Stimulated activated CD4-positive, alpha-beta T cell treated with anti-CD3 and anti-CD28 coated beads, Interleukin-15, amount 100 ng/mL, for 48 hours (primary cell): ENCODE results near the gene CPNE1.
"Not testable (repeated sequence)": the region's sequence is repeated elsewhere in the genome, so short reads cannot be mapped to it uniquely, and the experiment has no call there.

ENCODE experiments used
- DNase-seq, 2 donors: peaks; one replicate each; pipeline ENCODE4 v3.0.0-alpha.2; 2020; ENCODE audit warnings: low read depth in 2 of 2

The CPNE1 gene

GRCh38 chr20:35664466-35665206 lies at the start of gene CPNE1, which contains the start of gene RBM12:
CPNE1 (minus strand) TSS chr20:35664900; CDS start chr20:35632923, 31,977 bp downstream.
RBM12 (minus strand) TSS chr20:35664900; CDS start chr20:35655322, 9,578 bp downstream.
- peak; percentile 85 to 90 for DNase-seq

GRCh38 chr20:35714127-35714526 lies 49.4 kb upstream of the CPNE1 start:
- DNase-seq, result no peak

- not testable (repeated sequence) for DNase-seq
These were observed 48.4 kb upstream of the CPNE1 start for GRCh38 chr20:35713120-35713519.

- DNase-seq, result no peak
These were observed 47.0 kb upstream of the CPNE1 start for GRCh38 chr20:35711588-35712209.

- DNase-seq, result no peak
These were observed 46.3 kb upstream of the CPNE1 start for GRCh38 chr20:35710884-35711587.

- no peak for DNase-seq
These were observed 45.3 kb upstream of the CPNE1 start for GRCh38 chr20:35710039-35710438.

GRCh38 chr20:35709259-35709658 lies 44.6 kb upstream of the CPNE1 start:
- DNase-seq, result no peak

- DNase-seq, result no peak
These were observed 43.8 kb upstream of the CPNE1 start for GRCh38 chr20:35708502-35708901.

GRCh38 chr20:35706591-35707529 lies 42.2 kb upstream of the CPNE1 start:
- not testable (repeated sequence) for DNase-seq

- DNase-seq, result not testable (repeated sequence)
These were observed 41.2 kb upstream of the CPNE1 start for GRCh38 chr20:35705894-35706293.

- no peak for DNase-seq
These were observed 40.0 kb upstream of the CPNE1 start for GRCh38 chr20:35704514-35705261.

GRCh38 chr20:35702824-35703695 lies 38.4 kb upstream of the CPNE1 start:
- no peak for DNase-seq

- no peak for DNase-seq
These were observed 37.5 kb upstream of the CPNE1 start for GRCh38 chr20:35702051-35702823.

GRCh38 chr20:35700625-35701148 lies 36.0 kb upstream of the CPNE1 start:
- DNase-seq, result no peak

- DNase-seq, result no peak
These were observed 35.4 kb upstream of the CPNE1 start for GRCh38 chr20:35699957-35700624.

GRCh38 chr20:35699127-35699956 lies 34.6 kb upstream of the CPNE1 start, which contains the start of the genes NFS1 and ROMO1:
NFS1 (minus strand) TSS chr20:35699352; CDS start chr20:35699288, 64 bp downstream.
ROMO1 (plus strand) TSS chr20:35699405; CDS start chr20:35699633, 228 bp downstream.
- DNase-seq, result peak; percentile 77 to 83
